Subcutaneous adipose tissue (tissue), 4 donors: ENCODE data around the gene TFIP11. TPM values are rescaled to one million over a fixed set of nuclear protein-coding genes. Genes with fewer than 3 reads are reported as not detected.

ENCODE experiments used
- total RNA-seq, 4 donors: library from RNA; depleted of rRNA; stranded (reverse); fragments of >200 nt; gene quantifications; one replicate each; pipeline ENCODE4 v1.1.0, GENCODE V29; 2016
- TF ChIP-seq, protein P1 (sequence below): fragments of 450-650 bp; IDR thresholded peaks from one replicate; pipeline ENCODE4 v1.5.1; 2016; ENCODE audit warnings: low read depth, mild to moderate bottlenecking, control low read depth, antibody characterized with exemption, moderate library complexity

TFIP11 gene
- total RNA-seq, 4 donors from 2014 or later, result 15.8 to 41.6 (median 18.7) TPM

DNA sequence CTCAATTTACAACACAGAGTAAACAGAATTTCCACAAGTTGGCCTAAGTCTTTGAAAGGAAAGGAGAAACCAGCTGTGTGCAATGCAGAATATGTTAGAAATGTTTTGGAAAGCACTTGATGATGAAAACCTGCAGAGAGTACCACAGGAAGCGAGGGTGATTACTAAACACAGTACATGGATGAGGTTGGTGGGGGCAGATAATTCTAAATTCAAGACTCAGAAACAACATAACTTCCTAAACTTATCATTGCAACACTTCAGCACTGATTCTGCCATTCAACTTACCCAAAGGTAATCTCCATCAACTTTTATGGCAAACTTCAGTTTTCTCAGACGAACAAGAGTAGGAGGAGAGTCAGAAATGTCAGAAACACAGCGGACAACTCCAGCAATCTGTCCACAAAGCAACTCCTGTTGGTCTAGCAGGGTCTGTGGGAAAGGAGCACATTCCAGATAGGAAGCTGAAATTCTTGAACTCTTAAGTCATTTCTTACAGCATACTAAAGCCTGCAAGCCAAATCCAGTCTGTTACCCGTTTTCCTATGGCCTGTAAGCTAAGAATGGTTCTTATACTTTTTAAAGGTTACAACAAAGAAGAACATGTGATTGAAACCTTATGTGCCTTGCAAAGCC lies 35.5 kb downstream of the TFIP11 start:
- TF ChIP-seq, protein P1, sequence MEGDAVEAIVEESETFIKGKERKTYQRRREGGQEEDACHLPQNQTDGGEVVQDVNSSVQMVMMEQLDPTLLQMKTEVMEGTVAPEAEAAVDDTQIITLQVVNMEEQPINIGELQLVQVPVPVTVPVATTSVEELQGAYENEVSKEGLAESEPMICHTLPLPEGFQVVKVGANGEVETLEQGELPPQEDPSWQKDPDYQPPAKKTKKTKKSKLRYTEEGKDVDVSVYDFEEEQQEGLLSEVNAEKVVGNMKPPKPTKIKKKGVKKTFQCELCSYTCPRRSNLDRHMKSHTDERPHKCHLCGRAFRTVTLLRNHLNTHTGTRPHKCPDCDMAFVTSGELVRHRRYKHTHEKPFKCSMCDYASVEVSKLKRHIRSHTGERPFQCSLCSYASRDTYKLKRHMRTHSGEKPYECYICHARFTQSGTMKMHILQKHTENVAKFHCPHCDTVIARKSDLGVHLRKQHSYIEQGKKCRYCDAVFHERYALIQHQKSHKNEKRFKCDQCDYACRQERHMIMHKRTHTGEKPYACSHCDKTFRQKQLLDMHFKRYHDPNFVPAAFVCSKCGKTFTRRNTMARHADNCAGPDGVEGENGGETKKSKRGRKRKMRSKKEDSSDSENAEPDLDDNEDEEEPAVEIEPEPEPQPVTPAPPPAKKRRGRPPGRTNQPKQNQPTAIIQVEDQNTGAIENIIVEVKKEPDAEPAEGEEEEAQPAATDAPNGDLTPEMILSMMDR, result no peak

DNA sequence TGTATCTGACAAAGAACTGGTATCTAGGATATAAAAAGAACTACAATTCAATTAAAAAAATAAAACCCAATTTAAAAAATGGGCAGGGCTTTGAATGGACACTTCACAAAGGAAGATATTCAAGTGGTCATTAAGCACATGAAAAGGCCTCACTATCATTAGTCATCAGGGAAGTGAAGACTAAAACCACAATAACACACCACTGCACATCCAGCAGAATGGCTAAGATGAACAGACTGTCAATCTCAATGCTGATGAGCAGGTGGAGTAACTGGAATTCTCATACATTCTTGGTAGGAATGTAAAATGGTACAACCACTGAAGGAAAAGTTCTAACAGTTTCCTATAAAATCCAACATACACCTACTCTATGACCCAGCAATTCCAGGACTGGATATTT lies 37.6 kb downstream of the TFIP11 start:
- TF ChIP-seq, protein P1, result no peak

DNA sequence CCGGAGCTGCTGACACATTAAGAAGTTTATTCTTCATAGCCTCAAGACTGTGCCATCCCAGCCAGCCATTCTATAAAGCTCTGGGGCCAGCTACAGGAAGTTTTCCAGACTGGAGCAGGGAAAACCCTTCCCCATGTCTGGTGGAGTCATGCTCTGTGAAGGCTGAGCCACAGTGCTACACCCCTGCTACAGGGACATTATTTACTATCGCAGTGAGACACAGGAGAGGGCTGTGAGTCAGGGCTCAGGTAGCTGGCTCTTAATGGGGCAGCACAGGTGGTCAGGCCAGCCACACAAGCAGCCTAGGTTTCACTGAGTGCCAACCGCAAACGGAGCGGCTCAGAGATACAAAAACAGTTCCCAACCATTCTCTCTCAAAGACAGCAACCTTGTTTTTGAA lies 40.8 kb downstream of the TFIP11 start:
- TF ChIP-seq, protein P1, result no peak

DNA sequence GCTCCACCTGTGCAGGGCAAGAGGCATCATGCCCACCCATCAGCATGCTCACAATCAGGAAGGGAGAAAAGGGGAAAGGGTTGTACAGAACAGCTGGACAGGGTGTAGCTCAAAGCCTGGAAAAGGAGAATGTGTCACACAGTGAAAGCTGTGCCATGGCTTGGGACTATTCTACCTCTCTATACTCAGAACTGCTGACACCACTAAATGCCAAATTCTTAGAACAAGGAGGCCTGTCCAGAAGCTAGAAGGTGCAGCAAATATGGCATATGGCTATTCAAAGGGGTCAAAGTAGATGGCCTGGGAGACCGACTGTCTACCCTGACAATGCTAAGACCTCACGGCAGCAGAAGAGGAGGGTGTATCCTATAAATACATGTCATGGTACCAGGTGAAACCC lies 41.5 kb downstream of the TFIP11 start:
- TF ChIP-seq, protein P1, result no peak

DNA sequence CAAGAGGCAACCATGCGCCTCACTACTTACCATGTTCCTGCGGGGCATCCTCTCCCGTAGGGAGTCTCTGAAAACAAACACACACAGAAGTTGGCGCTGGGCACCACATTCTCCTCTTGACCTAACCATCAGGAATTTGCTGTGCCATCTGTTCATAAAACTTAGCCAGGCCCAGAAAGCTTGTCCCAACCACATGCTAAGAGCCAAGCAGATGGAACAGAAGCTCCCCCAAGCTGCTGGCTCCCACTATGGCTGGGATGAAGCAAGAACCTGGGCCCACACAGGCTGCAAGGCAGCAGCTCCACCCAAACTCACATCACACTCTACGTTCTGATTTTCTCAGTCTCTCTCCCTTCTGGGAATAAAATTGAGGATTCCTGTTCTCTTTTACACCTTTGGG lies 46.1 kb downstream of the TFIP11 start:
- TF ChIP-seq, protein P1, result no peak

DNA sequence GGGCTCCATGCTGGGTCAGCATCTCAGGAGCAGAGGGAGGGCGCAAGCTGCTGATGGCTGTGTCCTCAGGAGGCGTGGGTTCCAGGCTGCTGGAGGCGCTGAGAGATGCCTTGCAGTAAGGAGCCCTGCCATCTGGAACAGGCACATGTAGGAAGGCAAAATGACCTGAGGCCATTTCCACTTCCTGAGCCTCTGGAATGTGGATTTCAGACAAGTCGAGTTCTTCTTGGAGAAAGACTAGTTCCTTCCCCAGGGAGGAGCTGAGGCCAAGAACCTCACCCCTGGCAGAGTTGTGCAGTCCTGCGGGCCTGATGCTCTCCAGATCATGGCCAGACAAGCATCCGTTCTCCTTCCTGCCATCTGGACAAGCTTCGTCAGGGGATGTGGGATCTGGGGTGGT lies 48.0 kb downstream of the TFIP11 start:
- TF ChIP-seq, protein P1, result no peak

DNA sequence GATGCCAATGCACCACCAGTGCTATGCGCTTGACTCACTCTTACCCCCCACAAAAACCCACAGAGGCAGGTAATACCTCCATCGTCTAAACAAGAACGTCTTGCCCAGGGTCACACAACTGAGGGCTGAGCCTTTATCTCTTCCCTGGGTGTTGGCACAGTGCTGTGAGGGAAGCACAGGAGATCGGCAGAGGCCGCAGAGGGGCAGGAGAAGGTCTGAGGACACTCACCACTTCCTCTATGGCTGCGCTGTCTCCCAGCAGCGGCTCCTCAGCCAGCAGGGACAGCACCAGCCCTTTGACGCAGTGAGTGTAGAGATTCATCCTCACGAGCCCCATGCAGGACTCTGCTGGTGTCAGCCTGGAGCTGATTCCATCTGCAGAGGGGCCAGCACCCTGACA lies 48.6 kb downstream of the TFIP11 start:
- TF ChIP-seq, protein P1, result no peak
